Nephron progenitor cell (in vitro differentiated cells): ENCODE measurements around the gene CBX4.

Source experiments
- DNase-seq: peaks from one replicate; pipeline ENCODE4 v3.0.0; 2021
- H3K27ac Mint-ChIP-seq: 2 replicates; pipeline ENCODE4 v1.8.0; 2021; ENCODE audit warnings: mild to moderate bottlenecking, moderate library complexity, mixed read lengths
- H3K27me3 Mint-ChIP-seq: 2 replicates; pipeline ENCODE4 v1.8.0; 2021; ENCODE audit warnings: mild to moderate bottlenecking, low read depth, mixed read lengths; ENCODE audit not compliant: poor library complexity
- H3K36me3 Mint-ChIP-seq: 2 replicates; pipeline ENCODE4 v1.8.0; 2021; ENCODE audit warnings: low read depth, mixed read lengths
- H3K4me1 Mint-ChIP-seq: 2 replicates; pipeline ENCODE4 v1.8.0; 2021; ENCODE audit warnings: mixed read lengths
- H3K4me3 Mint-ChIP-seq: 2 replicates; pipeline ENCODE4 v1.8.0; 2021; ENCODE audit warnings: mild to moderate bottlenecking, moderate library complexity, mixed read lengths
- H3K9me3 Mint-ChIP-seq: 2 replicates; pipeline ENCODE4 v1.8.0; 2021; ENCODE audit warnings: mild to moderate bottlenecking, moderate library complexity, mixed read lengths
- TF ChIP-seq, protein P1 (sequence below): fragments of 200-600 bp; sonication (generic); IDR thresholded peaks from 2 replicates; pipeline ENCODE4 v1.5.0; 2021; ENCODE audit warnings: antibody characterized with exemption

Gene CBX4

DNA sequence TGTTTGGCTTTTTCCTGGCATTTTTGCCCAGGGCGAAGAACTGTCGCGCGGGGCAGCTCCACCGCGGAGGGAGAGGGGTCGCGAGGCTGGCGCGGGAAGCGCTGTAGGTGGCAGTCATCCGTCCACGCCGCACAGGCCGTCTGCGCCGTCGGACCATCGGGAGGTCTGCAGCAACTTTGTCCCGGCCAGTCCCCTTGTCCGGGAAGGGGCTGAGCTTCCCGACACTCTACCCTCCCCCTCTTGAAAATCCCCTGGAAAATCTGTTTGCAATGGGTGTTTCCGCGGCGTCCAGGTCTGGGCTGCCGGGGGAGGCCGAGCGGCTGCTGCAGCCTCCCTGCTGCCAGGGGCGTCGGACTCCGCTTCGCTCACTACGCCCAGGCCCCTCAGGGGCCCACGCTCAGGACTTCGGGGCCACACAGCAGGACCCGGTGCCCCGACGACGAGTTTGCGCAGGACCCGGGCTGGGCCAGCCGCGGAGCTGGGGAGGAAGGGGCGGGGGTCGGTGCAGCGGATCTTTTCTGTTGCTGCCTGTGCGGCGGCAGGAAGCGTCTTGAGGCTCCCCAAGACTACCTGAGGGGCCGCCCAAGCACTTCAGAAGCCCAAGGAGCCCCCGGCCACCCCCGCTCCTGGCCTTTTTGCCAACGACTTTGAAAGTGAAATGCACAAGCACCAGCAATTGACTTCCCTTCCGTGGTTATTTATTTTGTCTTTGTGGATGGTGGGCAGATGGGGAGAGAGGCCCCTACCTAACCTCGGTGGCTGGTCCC is 2.3 kb upstream of the CBX4 start:
- no peak overlapping the region for H3K27ac Mint-ChIP-seq
- no peaks in the 10 kb centered on the region for H3K9me3 Mint-ChIP-seq
- peaks cover 37% of the 10 kb centered on the region for H3K4me1 Mint-ChIP-seq
- H3K4me3 Mint-ChIP-seq, result peak overlapping the region; percentile 52
- DNase-seq, result peak; percentile 39
- TF ChIP-seq, protein P1, sequence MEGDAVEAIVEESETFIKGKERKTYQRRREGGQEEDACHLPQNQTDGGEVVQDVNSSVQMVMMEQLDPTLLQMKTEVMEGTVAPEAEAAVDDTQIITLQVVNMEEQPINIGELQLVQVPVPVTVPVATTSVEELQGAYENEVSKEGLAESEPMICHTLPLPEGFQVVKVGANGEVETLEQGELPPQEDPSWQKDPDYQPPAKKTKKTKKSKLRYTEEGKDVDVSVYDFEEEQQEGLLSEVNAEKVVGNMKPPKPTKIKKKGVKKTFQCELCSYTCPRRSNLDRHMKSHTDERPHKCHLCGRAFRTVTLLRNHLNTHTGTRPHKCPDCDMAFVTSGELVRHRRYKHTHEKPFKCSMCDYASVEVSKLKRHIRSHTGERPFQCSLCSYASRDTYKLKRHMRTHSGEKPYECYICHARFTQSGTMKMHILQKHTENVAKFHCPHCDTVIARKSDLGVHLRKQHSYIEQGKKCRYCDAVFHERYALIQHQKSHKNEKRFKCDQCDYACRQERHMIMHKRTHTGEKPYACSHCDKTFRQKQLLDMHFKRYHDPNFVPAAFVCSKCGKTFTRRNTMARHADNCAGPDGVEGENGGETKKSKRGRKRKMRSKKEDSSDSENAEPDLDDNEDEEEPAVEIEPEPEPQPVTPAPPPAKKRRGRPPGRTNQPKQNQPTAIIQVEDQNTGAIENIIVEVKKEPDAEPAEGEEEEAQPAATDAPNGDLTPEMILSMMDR, result no peak
- H3K36me3 Mint-ChIP-seq, result no peaks in the 10 kb centered on the region
- H3K27me3 Mint-ChIP-seq, result peaks cover 82% of the 10 kb centered on the region

DNA sequence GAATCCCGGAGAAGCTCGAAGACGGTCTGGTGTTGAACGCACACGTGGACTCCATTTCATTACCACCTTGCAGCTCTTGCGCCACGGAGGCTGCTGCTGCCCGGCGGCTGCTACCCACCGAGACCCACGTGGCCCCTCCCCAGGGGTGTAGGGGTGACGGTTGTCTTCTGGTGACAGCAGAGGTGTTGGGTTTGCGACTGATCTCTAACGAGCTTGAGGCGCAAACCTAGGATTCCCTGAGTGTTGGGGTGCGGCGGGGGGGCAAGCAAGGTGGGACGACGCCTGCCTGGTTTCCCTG is 1.7 kb upstream of the CBX4 start:
- no peak for DNase-seq
- Mint-ChIP-seq H3K27me3 (peaks cover 82% of the 10 kb centered on the region), H3K9me3 (no peaks in the 10 kb centered on the region), H3K4me1 (peaks cover 36% of the 10 kb centered on the region), H3K27ac (no peak overlapping the region), H3K36me3 (no peaks in the 10 kb centered on the region), H3K4me3 (no peak overlapping the region)
- TF ChIP-seq, protein P1, result no peak

DNA sequence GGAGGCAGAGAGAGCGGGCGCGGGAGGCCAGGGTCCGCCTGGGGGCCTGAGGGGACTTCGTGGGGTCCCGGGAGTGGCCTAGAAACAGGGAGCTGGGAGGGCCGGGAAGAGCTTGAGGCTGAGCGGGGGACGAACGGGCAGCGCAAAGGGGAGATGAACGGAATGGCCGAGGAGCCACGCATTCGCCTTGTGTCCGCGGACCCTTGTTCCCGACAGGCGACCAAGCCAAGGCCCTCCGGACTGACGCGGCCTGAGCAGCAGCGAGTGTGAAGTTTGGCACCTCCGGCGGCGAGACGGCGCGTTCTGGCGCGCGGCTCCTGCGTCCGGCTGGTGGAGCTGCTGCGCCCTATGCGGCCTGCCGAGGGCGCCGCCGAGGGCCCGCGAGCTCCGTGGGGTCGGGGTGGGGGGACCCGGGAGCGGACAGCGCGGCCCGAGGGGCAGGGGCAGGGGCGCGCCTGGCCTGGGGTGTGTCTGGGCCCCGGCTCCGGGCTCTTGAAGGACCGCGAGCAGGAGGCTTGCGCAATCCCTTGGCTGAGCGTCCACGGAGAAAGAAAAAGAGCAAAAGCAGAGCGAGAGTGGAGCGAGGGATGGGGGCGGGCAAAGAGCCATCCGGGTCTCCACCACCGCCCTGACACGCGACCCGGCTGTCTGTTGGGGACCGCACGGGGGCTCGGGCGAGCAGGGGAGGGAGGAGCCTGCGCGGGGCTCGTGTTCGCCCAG is 1.2 kb upstream of the CBX4 start:
- Mint-ChIP-seq H3K36me3 (no peaks in the 10 kb centered on the region), H3K4me3 (no peak overlapping the region), H3K9me3 (no peaks in the 10 kb centered on the region), H3K27me3 (peaks cover 82% of the 10 kb centered on the region), H3K4me1 (peaks cover 31% of the 10 kb centered on the region), H3K27ac (no peak overlapping the region)
- TF ChIP-seq, protein P1, result no peak
- peak; percentile 51 for DNase-seq

DNA sequence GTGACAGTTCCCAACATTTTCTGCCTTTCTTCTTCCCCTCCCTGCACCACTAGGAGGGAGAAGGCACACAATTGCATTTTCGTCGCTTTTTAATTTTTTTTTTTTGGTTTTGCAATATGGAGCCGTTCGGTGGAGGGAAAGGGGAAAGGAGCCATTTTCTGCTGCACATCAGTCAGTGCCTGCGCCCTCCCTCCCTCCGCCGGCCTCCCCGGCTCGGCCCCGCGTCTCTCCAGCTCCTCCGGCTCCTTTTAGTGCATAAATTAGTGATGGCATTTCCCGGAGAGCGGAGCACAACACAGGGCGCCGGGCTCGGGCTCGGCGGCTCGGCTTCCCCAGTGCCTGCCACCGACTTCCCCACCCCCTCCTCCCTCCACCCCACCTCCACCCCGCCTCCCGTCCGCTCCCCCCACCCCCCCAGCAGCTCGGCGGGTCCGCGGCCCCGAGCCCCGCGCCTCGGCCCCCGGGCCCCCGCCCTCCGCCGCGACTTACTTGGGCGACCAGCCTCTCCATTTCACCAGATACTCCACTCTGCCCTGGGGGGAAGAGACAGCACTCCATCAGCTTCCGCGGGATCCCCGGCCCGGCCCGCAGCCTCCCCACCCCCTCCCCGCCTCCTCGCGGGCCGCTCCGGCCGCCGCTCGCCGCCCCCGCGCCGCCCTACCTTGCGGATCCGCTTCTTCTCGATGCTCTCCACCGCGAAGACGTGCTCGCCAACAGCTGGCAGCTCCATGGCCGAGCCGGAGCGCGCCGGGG is 542 bp downstream of the CBX4 start:
- no peaks in the 10 kb centered on the region for H3K9me3 Mint-ChIP-seq
- H3K4me1 Mint-ChIP-seq, result peaks cover 36% of the 10 kb centered on the region
- H3K36me3 Mint-ChIP-seq, result peaks cover 4% of the 10 kb centered on the region
- H3K27me3 Mint-ChIP-seq, result peaks cover 86% of the 10 kb centered on the region
- peak overlapping the region; percentile 24 for H3K27ac Mint-ChIP-seq
- H3K4me3 Mint-ChIP-seq, result peak overlapping the region; percentile 88
- peak; percentile 75 for DNase-seq
- TF ChIP-seq, protein P1, result no peak

DNA sequence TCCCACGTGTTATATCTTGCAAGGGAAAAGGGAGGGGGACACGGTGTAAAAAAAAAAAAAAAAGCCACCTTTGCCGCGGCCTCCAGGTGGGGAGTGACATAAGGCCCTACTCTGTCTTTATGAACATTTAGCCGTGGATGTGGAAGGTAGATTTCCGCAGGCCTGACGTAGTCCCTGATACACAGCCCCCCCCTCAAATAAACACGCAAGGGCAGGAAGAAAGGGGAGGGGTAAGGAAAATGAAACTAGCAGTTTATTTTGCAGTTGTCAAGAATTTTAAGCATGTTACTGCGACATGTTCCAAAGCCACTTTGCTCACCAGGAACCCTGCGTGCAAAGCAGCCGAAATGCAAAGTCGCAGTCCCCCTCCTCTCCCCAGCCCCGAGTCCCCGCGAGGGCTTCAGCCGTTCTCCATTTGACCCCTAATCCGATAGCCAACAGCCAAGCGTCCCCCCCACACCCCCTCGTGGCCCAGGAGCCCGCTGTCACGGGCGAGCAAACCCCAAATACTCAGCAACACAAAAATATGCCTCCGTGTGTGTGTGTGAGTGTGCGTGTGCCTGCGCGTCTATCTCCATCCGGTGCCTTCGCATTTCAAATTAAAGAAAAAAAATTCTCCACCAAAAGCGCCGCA is 1.2 kb downstream of the CBX4 start:
- H3K4me1 Mint-ChIP-seq, result peaks cover 40% of the 10 kb centered on the region
- TF ChIP-seq, protein P1, result no peak
- H3K27ac Mint-ChIP-seq, result peak overlapping the region; percentile 24
- DNase-seq, result peak; percentile 23
- peaks cover 4% of the 10 kb centered on the region for H3K36me3 Mint-ChIP-seq
- no peaks in the 10 kb centered on the region for H3K9me3 Mint-ChIP-seq
- H3K27me3 Mint-ChIP-seq, result peaks cover 86% of the 10 kb centered on the region
- H3K4me3 Mint-ChIP-seq, result peak overlapping the region; percentile 88
